ENCODE results near the gene CFAP100. TPM values are rescaled to one million over a fixed set of nuclear protein-coding genes. Genes with fewer than 3 reads are reported as not detected.

CFAP100 gene
- total RNA-seq, 3 donors from 2014 or later: not detected

- Histone ChIP-seq H3K9me3 (no peaks in the 10 kb centered on the region), H3K36me3 (ENCODE audit: low read depth) (no peaks in the 10 kb centered on the region), H3K4me3 (no peak overlapping the region), H3K4me1 (ENCODE audit: low read depth) (no peaks in the 10 kb centered on the region)
- intact Hi-C loops (cut with DNase I, micrococcal nuclease): no loop called here
- DNase-seq: no peak
- no peak for ATAC-seq
- TF ChIP-seq, protein P1, sequence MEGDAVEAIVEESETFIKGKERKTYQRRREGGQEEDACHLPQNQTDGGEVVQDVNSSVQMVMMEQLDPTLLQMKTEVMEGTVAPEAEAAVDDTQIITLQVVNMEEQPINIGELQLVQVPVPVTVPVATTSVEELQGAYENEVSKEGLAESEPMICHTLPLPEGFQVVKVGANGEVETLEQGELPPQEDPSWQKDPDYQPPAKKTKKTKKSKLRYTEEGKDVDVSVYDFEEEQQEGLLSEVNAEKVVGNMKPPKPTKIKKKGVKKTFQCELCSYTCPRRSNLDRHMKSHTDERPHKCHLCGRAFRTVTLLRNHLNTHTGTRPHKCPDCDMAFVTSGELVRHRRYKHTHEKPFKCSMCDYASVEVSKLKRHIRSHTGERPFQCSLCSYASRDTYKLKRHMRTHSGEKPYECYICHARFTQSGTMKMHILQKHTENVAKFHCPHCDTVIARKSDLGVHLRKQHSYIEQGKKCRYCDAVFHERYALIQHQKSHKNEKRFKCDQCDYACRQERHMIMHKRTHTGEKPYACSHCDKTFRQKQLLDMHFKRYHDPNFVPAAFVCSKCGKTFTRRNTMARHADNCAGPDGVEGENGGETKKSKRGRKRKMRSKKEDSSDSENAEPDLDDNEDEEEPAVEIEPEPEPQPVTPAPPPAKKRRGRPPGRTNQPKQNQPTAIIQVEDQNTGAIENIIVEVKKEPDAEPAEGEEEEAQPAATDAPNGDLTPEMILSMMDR (IDR thresholded peaks at IDR 0.05): no peak
Observed at GRCh38 chr3:126401611-126402160, 7.0 kb downstream of the CFAP100 start.

DNA sequence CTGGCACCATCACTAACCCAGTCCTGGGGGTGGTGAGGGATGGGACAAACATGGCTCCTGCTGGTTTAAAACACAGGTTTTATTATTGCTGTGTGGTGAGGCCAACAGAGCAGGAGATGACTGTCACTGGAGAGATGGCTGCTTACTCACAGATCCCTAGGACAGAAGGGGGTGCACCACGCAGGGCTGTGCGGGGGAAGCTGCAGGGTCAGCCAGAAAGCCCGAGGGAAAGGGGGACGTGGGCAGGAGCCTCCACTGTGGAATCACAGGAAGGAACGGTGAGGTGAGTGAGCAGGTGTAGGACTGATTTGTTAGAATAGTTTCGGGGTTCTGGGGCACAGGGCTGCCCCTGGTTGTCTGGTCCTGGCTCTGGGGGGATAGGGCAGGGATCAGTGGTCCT is 7.5 kb downstream of the CFAP100 start:
- TF ChIP-seq, protein P1 (IDR thresholded peaks at IDR 0.05): no peak
- intact Hi-C loops (cut with DNase I, micrococcal nuclease): no loop called here
- DNase-seq: no peak
- no peak overlapping the region for H3K4me3 ChIP-seq
- H3K9me3 ChIP-seq: no peaks in the 10 kb centered on the region
- no peaks in the 10 kb centered on the region for H3K4me1 ChIP-seq (ENCODE audit: low read depth)
- no peak for ATAC-seq
- no peaks in the 10 kb centered on the region for H3K36me3 ChIP-seq (ENCODE audit: low read depth)

DNA sequence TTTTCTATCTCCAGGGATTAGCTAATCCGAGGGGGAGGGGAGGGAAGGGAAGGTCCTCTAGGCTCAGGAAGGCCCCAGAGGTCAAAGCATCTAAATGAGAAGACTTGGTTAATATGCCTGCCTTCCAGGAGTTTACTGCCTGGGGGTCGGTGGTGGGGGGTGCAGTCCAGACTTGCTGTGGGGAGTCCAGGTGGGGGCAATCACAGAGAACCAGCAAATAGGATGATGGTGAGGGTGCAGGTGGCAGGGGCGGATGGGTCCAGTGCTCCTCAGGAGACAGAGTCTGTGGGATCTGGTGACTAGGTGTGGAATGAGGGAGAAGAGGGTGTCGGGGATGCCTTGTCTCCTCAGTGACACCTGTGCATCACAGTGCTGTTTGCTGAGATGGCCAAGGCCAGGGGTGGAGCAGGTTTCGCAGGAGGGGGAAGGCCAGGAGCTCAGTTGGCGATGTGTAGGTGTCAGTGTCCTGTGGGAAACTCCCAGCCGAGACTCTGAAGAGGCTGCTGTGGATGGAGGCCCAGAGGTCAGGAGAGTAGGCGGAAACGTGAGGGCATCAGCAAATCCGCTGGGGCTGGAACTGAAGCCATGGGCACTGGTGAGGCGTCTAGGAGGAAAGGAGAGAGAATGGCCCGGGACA is 8.1 kb downstream of the CFAP100 start:
- intact Hi-C loops (cut with DNase I, micrococcal nuclease): no loop called here
- Histone ChIP-seq H3K4me1 (ENCODE audit: low read depth) (no peaks in the 10 kb centered on the region), H3K4me3 (no peak overlapping the region), H3K9me3 (no peaks in the 10 kb centered on the region), H3K36me3 (ENCODE audit: low read depth) (no peaks in the 10 kb centered on the region)
- TF ChIP-seq, protein P1 (IDR thresholded peaks at IDR 0.05): no peak
- ATAC-seq (no peak), DNase-seq (no peak)

- ATAC-seq (no peak), DNase-seq (no peak)
- Histone ChIP-seq H3K9me3 (no peaks in the 10 kb centered on the region), H3K4me1 (ENCODE audit: low read depth) (no peaks in the 10 kb centered on the region), H3K4me3 (no peak overlapping the region), H3K36me3 (ENCODE audit: low read depth) (no peaks in the 10 kb centered on the region)
- intact Hi-C loops (cut with DNase I, micrococcal nuclease): no loop called here
- TF ChIP-seq, protein P1 (IDR thresholded peaks at IDR 0.05): no peak
Observed at GRCh38 chr3:126406389-126407296, 11.9 kb downstream of the CFAP100 start.

- intact Hi-C loops (cut with DNase I, micrococcal nuclease): no loop called here
- no peak overlapping the region for H3K4me3 ChIP-seq
- TF ChIP-seq, protein P1 (IDR thresholded peaks at IDR 0.05): no peak
- ATAC-seq (no peak), DNase-seq (no peak)
- no peaks in the 10 kb centered on the region for H3K9me3 ChIP-seq
- no peaks in the 10 kb centered on the region for H3K36me3 ChIP-seq (ENCODE audit: low read depth)
- no peaks in the 10 kb centered on the region for H3K4me1 ChIP-seq (ENCODE audit: low read depth)
Observed at GRCh38 chr3:126407412-126408044, 12.8 kb downstream of the CFAP100 start.

Data from mucosa of descending colon (tissue), 3 donors.